Natural killer cell (primary cell): ENCODE results near the gene MAML3. TPM values are rescaled to one million over a fixed set of nuclear protein-coding genes. Genes with fewer than 3 reads are reported as not detected.

Experiments
- ATAC-seq, 3 donors: fragments of 150-1000 bp in 2 of 3; fragments of 200-7000 bp in 1 of 3; cut with Tn5 transposase; 1 replicate in 1 of 3; 2 replicates in 2 of 3; pipeline ENCODE4 v1.10.0; 2021; ENCODE audit warnings: mild to moderate bottlenecking in 2 of 3, moderate library complexity in 2 of 3
- DNase-seq, 2 donors: peaks; one replicate each; pipeline versions ENCODE4 v3.0.0 to v3.0.0-alpha.2; 2013 to 2021; ENCODE audit warnings: mixed read lengths in 1 of 2
- H3K27ac ChIP-seq: one replicate; pipeline ENCODE4 v1.5.1; 2013; ENCODE audit warnings: mild to moderate bottlenecking, low read length
- H3K27me3 ChIP-seq: one replicate; pipeline ENCODE4 v1.6.1; 2013; ENCODE audit warnings: low read length; ENCODE audit not compliant: control insufficient read depth, insufficient read depth
- H3K36me3 ChIP-seq: one replicate; pipeline ENCODE4 v1.6.1; 2013; ENCODE audit warnings: low read length; ENCODE audit not compliant: control insufficient read depth, insufficient read depth
- H3K4me1 ChIP-seq: one replicate; pipeline ENCODE4 v1.6.1; 2013; ENCODE audit warnings: low read length; ENCODE audit not compliant: control insufficient read depth, insufficient read depth
- H3K4me3 ChIP-seq: one replicate; pipeline ENCODE4 v1.5.1; 2013; ENCODE audit warnings: low read length
- H3K9me3 ChIP-seq: one replicate; pipeline ENCODE4 v1.6.1; 2013; ENCODE audit warnings: low read length; ENCODE audit not compliant: control insufficient read depth, insufficient read depth
- H3K27ac Mint-ChIP-seq, 2 donors: one replicate each; pipeline ENCODE4 v1.8.0; 2022; ENCODE audit warnings: mild to moderate bottlenecking in 2 of 2, mixed read lengths in 2 of 2, moderate library complexity in 1 of 2
- H3K27me3 Mint-ChIP-seq, 2 donors: one replicate each; pipeline ENCODE4 v1.8.0; 2022; ENCODE audit warnings: low read depth in 2 of 2, mixed read lengths in 2 of 2
- H3K36me3 Mint-ChIP-seq: one replicate; pipeline ENCODE4 v1.8.0; 2022; ENCODE audit warnings: mixed read lengths
- H3K4me1 Mint-ChIP-seq, 2 donors: one replicate each; pipeline ENCODE4 v1.8.0; 2022; ENCODE audit warnings: mixed read lengths in 2 of 2
- H3K4me3 Mint-ChIP-seq: one replicate; pipeline ENCODE4 v1.8.0; 2022; ENCODE audit warnings: mild to moderate bottlenecking, moderate library complexity, mixed read lengths
- H3K9me3 Mint-ChIP-seq, 2 donors: one replicate each; pipeline ENCODE4 v1.8.0; 2022; ENCODE audit warnings: mixed read lengths in 2 of 2
- CTCF ChIP-seq: fragments of 200-600 bp; IDR thresholded peaks from one replicate; pipeline ENCODE4 v1.8.0; 2022; ENCODE audit warnings: antibody characterized with exemption
- WGBS: methylation state at CpG from one replicate; pipeline ENCODE4 v1.1.7; 2013; ENCODE audit warnings: missing lambda C conversion rate; ENCODE audit not compliant: insufficient coverage; 5-methylcytosine and 5-hydroxymethylcytosine counted together
- intact Hi-C: fragments of 100-400 bp; cut with micrococcal nuclease; formaldehyde crosslinking; loops from one replicate; pipeline ENCODE4 v1.14.2; 2022
- total RNA-seq, 4 donors: library from RNA; stranded (reverse); fragments of 120-200 nt in 1 of 4; gene quantifications; one replicate each; pipeline versions ENCODE4 v1.2.3 to v1.2.4, GENCODE V29; 2013 to 2022

The MAML3 gene
- total RNA-seq, 3 donors from 2014 or later (not counting 1 experiment from before 2014, with no cell fraction given): 1.7 to 5.6 (median 2.8) TPM

GRCh38 chr4:140118931-140119640, 34.9 kb downstream of the MAML3 start:
- Histone ChIP-seq H3K4me1 (no peaks in the 10 kb centered on the region), H3K27ac (no peak overlapping the region), H3K4me3 (no peak overlapping the region), H3K36me3 (no peaks in the 10 kb centered on the region), H3K27me3 (no peaks in the 10 kb centered on the region), H3K9me3 (no peaks in the 10 kb centered on the region)
- intact Hi-C loops: no loop called here
- ATAC-seq (no peak), DNase-seq (no peak)
- Mint-ChIP-seq H3K27ac (no peak overlapping the region), H3K4me1 (peaks cover 9 to 12% of the 10 kb centered on the region in 2 donors), H3K4me3 (no peak overlapping the region), H3K36me3 (no peaks in the 10 kb centered on the region), H3K9me3 (no peaks in the 10 kb centered on the region), H3K27me3 (peaks cover 0 to 2% of the 10 kb centered on the region in 2 donors)
- no peak for TF ChIP-seq CTCF
- 94% methylated on average over 4 of the region's 4 CpGs for WGBS

GRCh38 chr4:140117947-140118346, 36.0 kb downstream of the MAML3 start:
- no peaks in the 10 kb centered on the region for H3K4me1 ChIP-seq
- H3K4me1 Mint-ChIP-seq: peaks cover 9 to 12% of the 10 kb centered on the region in 2 donors
- no peaks in the 10 kb centered on the region for H3K27me3 Mint-ChIP-seq
- H3K36me3 ChIP-seq: no peaks in the 10 kb centered on the region
- TF ChIP-seq CTCF: no peak
- 79% methylated on average over 4 of the region's 5 CpGs for WGBS
- DNase-seq: no peak
- no peak overlapping the region for H3K4me3 ChIP-seq
- H3K27me3 ChIP-seq: no peaks in the 10 kb centered on the region
- no peak for ATAC-seq
- no peak overlapping the region for H3K4me3 Mint-ChIP-seq
- intact Hi-C loops: no loop called here
- no peak overlapping the region for H3K27ac Mint-ChIP-seq
- H3K9me3 Mint-ChIP-seq: no peaks in the 10 kb centered on the region
- no peaks in the 10 kb centered on the region for H3K9me3 ChIP-seq
- no peaks in the 10 kb centered on the region for H3K36me3 Mint-ChIP-seq
- no peak overlapping the region for H3K27ac ChIP-seq

- H3K4me1 ChIP-seq: no peaks in the 10 kb centered on the region
- intact Hi-C loops: no loop called here
- no peaks in the 10 kb centered on the region for H3K27me3 ChIP-seq
- Mint-ChIP-seq H3K4me1 (peaks cover 9 to 12% of the 10 kb centered on the region in 2 donors), H3K36me3 (no peaks in the 10 kb centered on the region), H3K4me3 (no peak overlapping the region), H3K9me3 (no peaks in the 10 kb centered on the region), H3K27me3 (no peaks in the 10 kb centered on the region), H3K27ac (no peak overlapping the region)
- 38% methylated on average over 4 of the region's 4 CpGs for WGBS
- ATAC-seq: peak; percentile 56 to 76 (median 73)
- H3K36me3 ChIP-seq: no peaks in the 10 kb centered on the region
- H3K9me3 ChIP-seq: no peaks in the 10 kb centered on the region
- H3K4me3 ChIP-seq: no peak overlapping the region
- TF ChIP-seq CTCF: no peak
- H3K27ac ChIP-seq: no peak overlapping the region
- DNase-seq: peak in 1 of 2 donors; percentile 30
Measured at GRCh38 chr4:140116442-140117104, 37.4 kb downstream of the MAML3 start.
